HEK293 (cell line): ENCODE data around the gene STAT5B.

Source experiments
- CTCF ChIA-PET: fragments of 350-600 bp; formaldehyde crosslinking; extraction: SDS; loops from one replicate; lab custom pipeline; 2021; ENCODE audit warnings: antibody characterized with exemption; lab: Yijun Ruan, JAX
- POLR2A ChIA-PET: fragments of 300-600 bp; formaldehyde crosslinking; extraction: SDS; loops from one replicate; lab custom pipeline; 2020; ENCODE audit warnings: antibody characterized with exemption, inconsistent platforms; lab: Yijun Ruan, JAX
- H3K27ac ChIP-seq: fragments of 200-500 bp; sonication (Bioruptor generic); 2 replicates; pipeline ENCODE4 v1.5.1; 2014; ENCODE audit warnings: low read depth, low read length, control low read depth, inconsistent platforms; ENCODE audit errors: extremely low read depth
- H3K36me3 ChIP-seq, 2 experiments: fragments of 200-500 bp in 1 of 2; sonication (Bioruptor generic) in 1 of 2; 1 replicate in 1 of 2; 2 replicates in 1 of 2; pipeline ENCODE4 v1.5.1; 2014 to 2017; ENCODE audit warnings: inconsistent platforms in 2 of 2, low read length in 2 of 2; ENCODE audit not compliant: control insufficient read depth in 2 of 2, insufficient read depth in 1 of 2
- H3K4me1 ChIP-seq: fragments of 200-500 bp; sonication (Bioruptor generic); 2 replicates; pipeline ENCODE4 v1.5.1; 2014; ENCODE audit warnings: mild to moderate bottlenecking, low read length, inconsistent platforms; ENCODE audit not compliant: control insufficient read depth, insufficient read depth
- H3K4me3 ChIP-seq: 2 replicates; pipeline ENCODE4 v1.5.1; 2011; ENCODE audit warnings: low read depth, mild to moderate bottlenecking, control low read depth, low read length, moderate library complexity
- H3K9me3 ChIP-seq: fragments of 200-500 bp; sonication (Bioruptor generic); 2 replicates; pipeline ENCODE4 v1.5.1; 2014; ENCODE audit warnings: low read depth, low read length, inconsistent platforms; ENCODE audit not compliant: control insufficient read depth, insufficient read depth
- AEBP2 ChIP-seq: fragments of 450-650 bp; formaldehyde crosslinking; IDR thresholded peaks from 2 replicates; pipeline ENCODE4 v1.5.1; 2016; ENCODE audit warnings: missing biosample characterization, missing genetic modification characterization, borderline replicate concordance
- EGR2 ChIP-seq: fragments of 450-650 bp; formaldehyde crosslinking; IDR thresholded peaks from 2 replicates; pipeline ENCODE4 v1.5.1; 2016; ENCODE audit warnings: low read depth, missing biosample characterization, missing genetic modification characterization
- KLF1 ChIP-seq: fragments of 450-650 bp; formaldehyde crosslinking; IDR thresholded peaks from 2 replicates; pipeline ENCODE4 v1.5.1; 2016; ENCODE audit warnings: missing biosample characterization, missing genetic modification characterization
- MZF1 ChIP-seq: fragments of 450-650 bp; formaldehyde crosslinking; IDR thresholded peaks from 2 replicates; pipeline ENCODE4 v1.5.1; 2017; ENCODE audit warnings: missing biosample characterization, missing genetic modification characterization, borderline replicate concordance
- PATZ1 ChIP-seq: fragments of 450-650 bp; formaldehyde crosslinking; IDR thresholded peaks from 2 replicates; pipeline ENCODE4 v1.5.1; 2016; ENCODE audit warnings: missing biosample characterization, missing genetic modification characterization
- TCF7L2 ChIP-seq: IDR thresholded peaks from 2 replicates; pipeline ENCODE4 v1.6.1; 2011; ENCODE audit warnings: low read depth, mild to moderate bottlenecking, inconsistent platforms, low read length, moderate library complexity, borderline replicate concordance
- WT1 ChIP-seq: fragments of 450-650 bp; formaldehyde crosslinking; IDR thresholded peaks from 2 replicates; pipeline ENCODE4 v1.5.1; 2016; ENCODE audit warnings: missing biosample characterization, missing genetic modification characterization
- YY1 ChIP-seq: fragments of 450-650 bp; formaldehyde crosslinking; IDR thresholded peaks from 2 replicates; pipeline ENCODE4 v1.5.1; 2018; ENCODE audit warnings: missing biosample characterization, missing genetic modification characterization
- ZFHX2 ChIP-seq: fragments of 450-650 bp; formaldehyde crosslinking; conservative IDR thresholded peaks from 2 replicates; pipeline ENCODE4 v1.5.1; 2016; ENCODE audit warnings: missing biosample characterization, missing genetic modification characterization
- ZFP69B ChIP-seq: fragments of 450-650 bp; formaldehyde crosslinking; IDR thresholded peaks from 2 replicates; pipeline ENCODE4 v1.5.1; 2016; ENCODE audit warnings: missing biosample characterization, missing genetic modification characterization
- ZIC2 ChIP-seq: fragments of 450-650 bp; formaldehyde crosslinking; IDR thresholded peaks from 2 replicates; pipeline ENCODE4 v1.5.1; 2016; ENCODE audit warnings: missing biosample characterization, missing genetic modification characterization
- ZNF146 ChIP-seq: fragments of 450-650 bp; formaldehyde crosslinking; IDR thresholded peaks from 2 replicates; pipeline ENCODE4 v1.5.1; 2016; ENCODE audit warnings: missing biosample characterization, missing genetic modification characterization
- ZNF2 ChIP-seq: fragments of 450-650 bp; formaldehyde crosslinking; IDR thresholded peaks from 2 replicates; pipeline ENCODE4 v1.5.1; 2016; ENCODE audit warnings: missing biosample characterization, missing genetic modification characterization
- ZNF423 ChIP-seq: fragments of 450-650 bp; formaldehyde crosslinking; IDR thresholded peaks from 2 replicates; pipeline ENCODE4 v1.5.1; 2016; ENCODE audit warnings: missing biosample characterization, missing genetic modification characterization
- ZNF473 ChIP-seq: fragments of 450-650 bp; formaldehyde crosslinking; IDR thresholded peaks from 2 replicates; pipeline ENCODE4 v1.5.1; 2017; ENCODE audit warnings: missing biosample characterization, missing genetic modification characterization
- ZNF654 ChIP-seq: fragments of 450-650 bp; formaldehyde crosslinking; IDR thresholded peaks from 2 replicates; pipeline ENCODE4 v1.5.1; 2016; ENCODE audit warnings: low read depth, missing biosample characterization, missing genetic modification characterization
- ZNF791 ChIP-seq: fragments of 450-650 bp; formaldehyde crosslinking; IDR thresholded peaks from 2 replicates; pipeline ENCODE4 v1.5.1; 2016; ENCODE audit warnings: missing biosample characterization, missing genetic modification characterization
- ZNF792 ChIP-seq: fragments of 450-650 bp; formaldehyde crosslinking; IDR thresholded peaks from 2 replicates; pipeline ENCODE4 v1.5.1; 2016; ENCODE audit warnings: missing biosample characterization, missing genetic modification characterization
- ZNF837 ChIP-seq: fragments of 450-650 bp; formaldehyde crosslinking; IDR thresholded peaks from 2 replicates; pipeline ENCODE4 v1.5.1; 2016; ENCODE audit warnings: missing biosample characterization, missing genetic modification characterization
- ZSCAN23 ChIP-seq: fragments of 450-650 bp; formaldehyde crosslinking; IDR thresholded peaks from 2 replicates; pipeline ENCODE4 v1.5.1; 2016; ENCODE audit warnings: missing biosample characterization, missing genetic modification characterization
- TF ChIP-seq, protein P1 (sequence below): fragments of 450-650 bp; formaldehyde crosslinking; IDR thresholded peaks from 2 replicates; pipeline ENCODE4 v1.5.1; 2016; ENCODE audit warnings: missing biosample characterization, missing genetic modification characterization
- TF ChIP-seq, protein P2 (sequence below): IDR thresholded peaks from 2 replicates; pipeline ENCODE4 v1.6.1; 2011; ENCODE audit warnings: mild to moderate bottlenecking, low read depth, low read length, borderline replicate concordance
- TF ChIP-seq, protein P3 (sequence below): fragments of 450-650 bp; formaldehyde crosslinking; IDR thresholded peaks from 2 replicates; pipeline ENCODE4 v1.5.1; 2016; ENCODE audit warnings: missing biosample characterization, missing genetic modification characterization
- TF ChIP-seq, protein P4 (sequence below): fragments of 450-650 bp; formaldehyde crosslinking; IDR thresholded peaks from 2 replicates; pipeline ENCODE4 v1.5.1; 2017; ENCODE audit warnings: missing biosample characterization, missing genetic modification characterization

The STAT5B gene

DNA sequence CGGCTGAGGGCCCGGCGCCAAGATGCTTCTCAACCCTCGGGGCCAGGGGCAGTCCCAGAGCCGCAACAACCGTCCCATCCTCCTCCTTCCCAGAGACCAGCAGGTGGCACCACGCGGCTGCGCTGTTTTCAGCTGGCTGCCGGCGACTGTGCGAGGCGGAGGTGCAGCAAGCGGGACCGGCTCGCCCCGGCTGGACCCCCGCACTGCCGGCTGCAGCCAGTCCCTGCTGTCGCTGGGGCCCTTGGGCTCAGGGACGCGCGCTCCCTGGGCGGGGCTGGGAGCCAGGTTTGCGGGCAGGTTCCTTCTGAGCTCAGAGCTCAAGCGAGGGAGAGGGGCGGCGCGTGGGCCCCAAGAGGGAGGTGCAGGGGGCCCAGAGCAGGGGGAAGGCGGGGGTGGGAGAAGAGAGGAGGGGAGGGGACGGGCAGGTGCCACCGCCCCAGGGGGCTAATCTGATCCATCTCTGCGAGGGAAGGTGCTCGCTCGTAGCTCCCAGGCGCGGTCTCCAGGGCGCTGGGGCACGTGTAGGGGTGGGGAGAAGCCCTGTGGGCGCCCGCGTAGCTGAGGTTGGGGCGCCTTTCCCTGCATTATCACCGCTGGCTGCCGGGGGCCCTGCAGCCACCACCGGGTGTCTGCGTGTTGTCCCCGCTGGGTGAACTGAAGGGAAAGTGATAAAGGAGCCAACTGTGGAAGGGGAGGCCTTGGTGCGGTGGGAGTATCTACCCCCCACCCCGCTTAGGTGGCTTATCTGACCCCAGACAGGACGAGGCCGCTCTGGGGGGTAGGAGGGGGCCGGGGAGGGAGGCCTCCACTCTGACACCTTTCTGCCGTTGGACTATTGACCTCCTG is 36.3 kb upstream of the STAT5B start (continued):
- TF ChIP-seq, protein P1, sequence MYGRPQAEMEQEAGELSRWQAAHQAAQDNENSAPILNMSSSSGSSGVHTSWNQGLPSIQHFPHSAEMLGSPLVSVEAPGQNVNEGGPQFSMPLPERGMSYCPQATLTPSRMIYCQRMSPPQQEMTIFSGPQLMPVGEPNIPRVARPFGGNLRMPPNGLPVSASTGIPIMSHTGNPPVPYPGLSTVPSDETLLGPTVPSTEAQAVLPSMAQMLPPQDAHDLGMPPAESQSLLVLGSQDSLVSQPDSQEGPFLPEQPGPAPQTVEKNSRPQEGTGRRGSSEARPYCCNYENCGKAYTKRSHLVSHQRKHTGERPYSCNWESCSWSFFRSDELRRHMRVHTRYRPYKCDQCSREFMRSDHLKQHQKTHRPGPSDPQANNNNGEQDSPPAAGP (tag by site-specific recombination) = 0 out of 2 replicates have a peak, but pooled peaks have one; percentile 60
- peak; percentile 76 for TF ChIP-seq PATZ1
- peak; percentile 8; the same call in 1 of the 2 replicates for TF ChIP-seq ZIC2 (tag by site-specific recombination)
- TF ChIP-seq, protein P2, sequence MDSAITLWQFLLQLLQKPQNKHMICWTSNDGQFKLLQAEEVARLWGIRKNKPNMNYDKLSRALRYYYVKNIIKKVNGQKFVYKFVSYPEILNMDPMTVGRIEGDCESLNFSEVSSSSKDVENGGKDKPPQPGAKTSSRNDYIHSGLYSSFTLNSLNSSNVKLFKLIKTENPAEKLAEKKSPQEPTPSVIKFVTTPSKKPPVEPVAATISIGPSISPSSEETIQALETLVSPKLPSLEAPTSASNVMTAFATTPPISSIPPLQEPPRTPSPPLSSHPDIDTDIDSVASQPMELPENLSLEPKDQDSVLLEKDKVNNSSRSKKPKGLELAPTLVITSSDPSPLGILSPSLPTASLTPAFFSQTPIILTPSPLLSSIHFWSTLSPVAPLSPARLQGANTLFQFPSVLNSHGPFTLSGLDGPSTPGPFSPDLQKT = no peak
- TF ChIP-seq, protein P3, sequence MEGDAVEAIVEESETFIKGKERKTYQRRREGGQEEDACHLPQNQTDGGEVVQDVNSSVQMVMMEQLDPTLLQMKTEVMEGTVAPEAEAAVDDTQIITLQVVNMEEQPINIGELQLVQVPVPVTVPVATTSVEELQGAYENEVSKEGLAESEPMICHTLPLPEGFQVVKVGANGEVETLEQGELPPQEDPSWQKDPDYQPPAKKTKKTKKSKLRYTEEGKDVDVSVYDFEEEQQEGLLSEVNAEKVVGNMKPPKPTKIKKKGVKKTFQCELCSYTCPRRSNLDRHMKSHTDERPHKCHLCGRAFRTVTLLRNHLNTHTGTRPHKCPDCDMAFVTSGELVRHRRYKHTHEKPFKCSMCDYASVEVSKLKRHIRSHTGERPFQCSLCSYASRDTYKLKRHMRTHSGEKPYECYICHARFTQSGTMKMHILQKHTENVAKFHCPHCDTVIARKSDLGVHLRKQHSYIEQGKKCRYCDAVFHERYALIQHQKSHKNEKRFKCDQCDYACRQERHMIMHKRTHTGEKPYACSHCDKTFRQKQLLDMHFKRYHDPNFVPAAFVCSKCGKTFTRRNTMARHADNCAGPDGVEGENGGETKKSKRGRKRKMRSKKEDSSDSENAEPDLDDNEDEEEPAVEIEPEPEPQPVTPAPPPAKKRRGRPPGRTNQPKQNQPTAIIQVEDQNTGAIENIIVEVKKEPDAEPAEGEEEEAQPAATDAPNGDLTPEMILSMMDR = peak; percentile 58
- TF ChIP-seq EGR2 (tag by site-specific recombination) = peak; percentile 25; the same call in 1 of the 2 replicates
- 0 out of 2 replicates have a peak, but pooled peaks have one; percentile 44 for TF ChIP-seq ZNF2 (tag by site-specific recombination)
- peak; percentile 72 for TF ChIP-seq ZFHX2

GRCh38 chr17:42312035-42312284 is 35.8 kb upstream of the STAT5B start:
- CTCF ChIA-PET = interaction anchor here (0.6 to 22.0 kb wide), 20 partner anchors 10 to 287 kb away, joined by 3 to 378 read pairs (median 4); partner anchors contain the start of genes CAVIN1 and STAT5A
- Histone ChIP-seq H3K4me3 (no peak overlapping the region), H3K9me3 (no peaks in the 10 kb centered on the region), H3K36me3 (peaks cover 11 to 29% of the 10 kb centered on the region in 2 experiments), H3K27ac (no peak overlapping the region), H3K4me1 (peaks cover 2% of the 10 kb centered on the region)
- POLR2A ChIA-PET = interaction anchor here (0.5 to 1.8 kb wide), 5 partner anchors 11 to 184 kb away, joined by 3 to 6 read pairs (median 3); no protein-coding TSS in a partner anchor
- TF ChIP-seq ZNF146 (tag by site-specific recombination) = no peak
- no peak for TF ChIP-seq ZNF473 (tag by site-specific recombination)
- TF ChIP-seq, protein P4, sequence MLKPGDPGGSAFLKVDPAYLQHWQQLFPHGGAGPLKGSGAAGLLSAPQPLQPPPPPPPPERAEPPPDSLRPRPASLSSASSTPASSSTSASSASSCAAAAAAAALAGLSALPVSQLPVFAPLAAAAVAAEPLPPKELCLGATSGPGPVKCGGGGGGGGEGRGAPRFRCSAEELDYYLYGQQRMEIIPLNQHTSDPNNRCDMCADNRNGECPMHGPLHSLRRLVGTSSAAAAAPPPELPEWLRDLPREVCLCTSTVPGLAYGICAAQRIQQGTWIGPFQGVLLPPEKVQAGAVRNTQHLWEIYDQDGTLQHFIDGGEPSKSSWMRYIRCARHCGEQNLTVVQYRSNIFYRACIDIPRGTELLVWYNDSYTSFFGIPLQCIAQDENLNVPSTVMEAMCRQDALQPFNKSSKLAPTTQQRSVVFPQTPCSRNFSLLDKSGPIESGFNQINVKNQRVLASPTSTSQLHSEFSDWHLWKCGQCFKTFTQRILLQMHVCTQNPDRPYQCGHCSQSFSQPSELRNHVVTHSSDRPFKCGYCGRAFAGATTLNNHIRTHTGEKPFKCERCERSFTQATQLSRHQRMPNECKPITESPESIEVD (tag by site-specific recombination) = no peak
- no peak for TF ChIP-seq YY1 (tag by site-specific recombination)
- no peak for TF ChIP-seq ZSCAN23
- TF ChIP-seq, protein P3 = no peak
- TF ChIP-seq ZNF792 (tag by site-specific recombination) = no peak
- TF ChIP-seq WT1 (tag by site-specific recombination) = no peak
- TF ChIP-seq AEBP2 (tag by site-specific recombination) = no peak
- no peak for TF ChIP-seq ZNF837 (tag by site-specific recombination)
- TF ChIP-seq MZF1 (tag by site-specific recombination) = no peak
- no peak for TF ChIP-seq ZNF654 (tag by site-specific recombination)
- TF ChIP-seq ZNF791 = no peak
- TF ChIP-seq KLF1 (tag by site-specific recombination) = no peak
- no peak for TF ChIP-seq ZFP69B (tag by site-specific recombination)
- no peak for TF ChIP-seq ZNF423 (tag by site-specific recombination)
- TF ChIP-seq TCF7L2 = no peak
